AG09309 (cell line): ENCODE data around the gene GAREM1.
"Not testable (repeated sequence)": the region's sequence is repeated elsewhere in the genome, so short reads cannot be mapped to it uniquely, and the experiment has no call there.

Source experiments
- DNase-seq: peaks from one replicate; pipeline ENCODE4 v3.0.0-alpha.2; 2010; ENCODE audit warnings: low read depth
- H3K4me3 ChIP-seq: 2 replicates; pipeline ENCODE4 v1.5.1; 2011; ENCODE audit warnings: mild to moderate bottlenecking, low read depth, low read length, moderate library complexity; ENCODE audit not compliant: control insufficient read depth
- CTCF ChIP-seq: IDR thresholded peaks from 2 replicates; pipeline ENCODE4 v1.5.1; 2011; ENCODE audit warnings: mild to moderate bottlenecking, low read depth, low read length, inconsistent platforms; ENCODE audit not compliant: insufficient read depth, control insufficient read depth; ENCODE audit errors: missing control alignments

GAREM1 gene

DNA sequence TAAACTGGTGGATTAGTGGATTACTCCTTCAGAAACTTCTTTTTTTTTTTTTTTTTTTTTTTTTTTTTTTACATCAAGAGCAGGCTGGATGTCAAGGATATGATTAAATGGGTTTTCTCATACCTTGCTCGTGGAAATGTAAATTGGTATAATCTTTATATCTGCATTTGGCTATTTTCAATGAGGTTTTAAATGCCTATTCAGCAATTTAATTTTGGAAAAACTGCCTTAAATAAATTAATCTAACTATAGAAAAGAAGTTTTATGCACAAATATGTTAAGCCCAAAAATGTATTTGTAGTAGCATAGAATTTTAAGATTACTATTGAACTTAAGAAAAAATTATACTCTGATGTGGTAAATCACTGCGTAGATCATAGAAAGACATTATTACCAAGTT is 11.4 kb upstream of the GAREM1 start:
- no peak for DNase-seq
- TF ChIP-seq CTCF, result no peak
- no peak overlapping the region for H3K4me3 ChIP-seq

- no peak for TF ChIP-seq CTCF
- no peak for DNase-seq
- no peak overlapping the region for H3K4me3 ChIP-seq
These were observed 9.9 kb upstream of the GAREM1 start for GRCh38 chr18:32480581-32480980.

DNA sequence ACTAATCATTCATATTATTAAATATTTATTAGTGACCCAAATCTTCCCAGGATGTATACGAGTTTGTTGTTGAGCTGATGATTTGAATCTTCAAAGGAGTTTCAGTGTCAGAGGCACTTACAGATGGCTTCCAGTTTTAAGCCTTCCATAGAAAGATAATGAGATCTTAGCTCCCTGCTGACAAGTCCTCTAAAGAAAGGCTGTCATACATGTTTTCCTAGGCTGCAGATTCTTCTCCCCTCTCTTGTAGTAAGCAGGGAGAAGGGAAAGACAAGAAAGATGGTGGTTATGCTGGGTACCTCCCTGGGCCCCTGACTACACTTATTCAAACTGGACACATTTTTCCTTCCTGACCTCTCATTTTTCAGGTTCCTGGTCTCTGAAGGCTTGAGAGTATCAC is 8.1 kb upstream of the GAREM1 start:
- no peak for DNase-seq
- no peak for TF ChIP-seq CTCF
- H3K4me3 ChIP-seq, result no peak overlapping the region

DNA sequence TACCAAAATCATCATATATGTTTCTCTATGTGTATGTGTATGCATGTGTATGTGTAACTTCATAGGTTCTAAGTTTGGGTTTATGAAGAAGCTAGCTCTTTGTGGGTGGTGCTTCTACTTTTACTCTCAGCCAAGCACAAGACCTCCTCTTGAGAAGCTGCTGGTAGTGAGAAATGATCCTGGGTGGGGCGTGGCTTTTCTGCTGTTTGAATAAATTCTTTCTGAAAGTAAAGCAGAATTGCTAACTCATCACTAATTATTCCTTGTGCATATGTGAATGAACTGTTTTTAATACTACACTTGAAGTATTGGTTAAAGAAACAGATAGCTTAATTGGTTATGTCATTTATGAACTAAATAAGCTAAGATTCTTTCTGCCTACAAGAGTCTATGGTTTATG is 7.6 kb upstream of the GAREM1 start:
- TF ChIP-seq CTCF, result no peak
- no peak for DNase-seq
- no peak overlapping the region for H3K4me3 ChIP-seq

DNA sequence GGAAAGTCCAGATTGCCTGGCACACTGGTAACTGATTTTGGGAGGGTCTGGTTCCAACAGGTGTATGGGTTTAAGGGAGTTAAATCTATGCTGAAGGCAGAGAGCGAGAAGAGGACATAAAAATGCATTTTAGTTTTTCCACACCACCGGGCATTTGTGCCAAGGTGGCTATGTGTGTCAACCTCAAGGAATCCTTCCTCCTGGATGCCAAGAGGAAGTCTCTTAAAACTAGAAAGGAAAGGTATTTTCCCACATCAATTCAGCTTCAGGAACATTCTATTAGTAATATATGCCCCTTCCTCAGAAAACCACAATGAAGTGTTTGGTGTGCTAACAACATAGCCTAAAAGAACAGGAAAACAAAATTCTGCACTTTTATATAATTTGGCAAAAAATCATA is 5.4 kb upstream of the GAREM1 start:
- no peak for DNase-seq
- no peak overlapping the region for H3K4me3 ChIP-seq
- no peak for TF ChIP-seq CTCF

DNA sequence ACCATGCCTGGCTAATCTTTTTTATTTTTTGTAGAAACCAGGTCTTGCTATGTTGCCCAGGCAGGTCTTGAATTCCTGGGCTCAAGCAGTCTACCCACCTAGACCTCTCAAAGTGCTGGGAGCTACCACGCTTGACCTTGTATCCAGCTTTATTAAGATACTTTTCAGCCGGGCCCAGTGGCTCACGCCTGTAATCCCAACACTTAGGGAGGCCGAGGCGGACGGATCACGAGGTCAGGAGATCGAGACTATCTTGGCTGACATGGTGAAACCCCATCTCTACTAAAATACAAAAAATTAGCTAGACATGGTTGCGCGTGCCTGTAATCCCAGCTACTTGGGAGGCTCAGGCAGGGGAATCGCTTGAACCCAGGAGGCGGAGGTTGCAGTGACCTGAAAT is 4.4 kb upstream of the GAREM1 start:
- not testable (repeated sequence) for H3K4me3 ChIP-seq, DNase-seq

- DNase-seq, result no peak
- H3K4me3 ChIP-seq, result no peak overlapping the region
- TF ChIP-seq CTCF, result no peak
These were observed 2.6 kb upstream of the GAREM1 start for GRCh38 chr18:32473325-32473724.
